ENCODE measurements around the gene MCM9. TPM values are rescaled to one million over a fixed set of nuclear protein-coding genes. Genes with fewer than 3 reads are reported as not detected.

MCM9 gene
- total and polyA plus RNA-seq, 2 experiments from 2014 or later = 11.1 to 13.5 TPM

DNA sequence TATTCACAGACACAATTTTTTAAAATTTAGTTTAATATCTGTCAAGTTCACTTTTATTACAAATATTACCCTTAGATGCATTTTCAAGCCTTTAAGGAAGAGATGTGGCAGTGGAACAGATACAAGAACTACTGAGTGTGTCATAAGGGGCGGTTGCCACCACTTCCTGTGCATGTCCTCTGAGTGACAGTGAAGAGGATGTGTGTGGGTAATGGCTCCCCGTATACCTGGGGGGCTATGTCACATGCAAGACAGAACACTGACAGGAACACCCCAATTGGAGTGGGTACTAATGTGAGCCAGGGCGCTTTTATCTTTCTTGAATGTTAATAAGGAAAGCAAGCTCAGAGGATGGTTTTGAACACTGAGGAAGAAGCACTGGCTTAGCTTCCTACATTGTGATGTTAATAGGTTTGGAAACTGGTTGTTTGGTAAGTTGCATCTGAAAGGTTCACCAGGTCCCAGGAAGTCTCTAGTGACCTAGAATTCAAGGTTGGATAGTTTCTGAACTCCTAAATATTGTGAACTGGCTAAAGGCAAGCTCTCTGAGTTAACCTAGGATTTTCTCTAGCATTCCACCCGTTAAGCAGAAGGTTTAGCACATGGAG, 124.4 kb downstream of the MCM9 start:
- Histone ChIP-seq H3K9me3 (ENCODE audit: low read depth) (no peaks in the 10 kb centered on the region), H3K9me2 (replicated peaks; ENCODE audit: insufficient read depth) (no peaks in the 10 kb centered on the region), H3K27ac (no peak overlapping the region), H3K36me3 (replicated peaks; ENCODE audit: insufficient read depth, low read depth) (no peaks in the 10 kb centered on the region), H3K4me1 (ENCODE audit: insufficient read depth) (no peaks in the 10 kb centered on the region), H3K79me2 (no peaks in the 10 kb centered on the region), H2AFZ (no peak overlapping the region), H3K4me2 (no peak overlapping the region), H3K4me3 (no peak overlapping the region), H3K27me3 (no peaks in the 10 kb centered on the region), H4K20me1 (ENCODE audit: insufficient read depth, poor library complexity, severe bottlenecking) (no peaks in the 10 kb centered on the region)
- 87% methylated on average over 4 of the region's 4 CpGs for WGBS (ENCODE audit: low lambda C conversion rate, missing lambda C conversion rate)
- TF ChIP-seq EZH2phosphoT487 (IDR thresholded peaks at IDR 0.05; ENCODE audit: low read depth, severe bottlenecking, unreplicated experiment) = no peak
- TF ChIP-seq, protein P1, sequence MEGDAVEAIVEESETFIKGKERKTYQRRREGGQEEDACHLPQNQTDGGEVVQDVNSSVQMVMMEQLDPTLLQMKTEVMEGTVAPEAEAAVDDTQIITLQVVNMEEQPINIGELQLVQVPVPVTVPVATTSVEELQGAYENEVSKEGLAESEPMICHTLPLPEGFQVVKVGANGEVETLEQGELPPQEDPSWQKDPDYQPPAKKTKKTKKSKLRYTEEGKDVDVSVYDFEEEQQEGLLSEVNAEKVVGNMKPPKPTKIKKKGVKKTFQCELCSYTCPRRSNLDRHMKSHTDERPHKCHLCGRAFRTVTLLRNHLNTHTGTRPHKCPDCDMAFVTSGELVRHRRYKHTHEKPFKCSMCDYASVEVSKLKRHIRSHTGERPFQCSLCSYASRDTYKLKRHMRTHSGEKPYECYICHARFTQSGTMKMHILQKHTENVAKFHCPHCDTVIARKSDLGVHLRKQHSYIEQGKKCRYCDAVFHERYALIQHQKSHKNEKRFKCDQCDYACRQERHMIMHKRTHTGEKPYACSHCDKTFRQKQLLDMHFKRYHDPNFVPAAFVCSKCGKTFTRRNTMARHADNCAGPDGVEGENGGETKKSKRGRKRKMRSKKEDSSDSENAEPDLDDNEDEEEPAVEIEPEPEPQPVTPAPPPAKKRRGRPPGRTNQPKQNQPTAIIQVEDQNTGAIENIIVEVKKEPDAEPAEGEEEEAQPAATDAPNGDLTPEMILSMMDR (IDR thresholded peaks at IDR 0.05; ENCODE audit: poor library complexity) = no peak
- no peak for TF ChIP-seq EZH2 (IDR thresholded peaks at IDR 0.05; ENCODE audit: borderline replicate concordance)
- no peak for DNase-seq (ENCODE audit: low spot score)

DNA sequence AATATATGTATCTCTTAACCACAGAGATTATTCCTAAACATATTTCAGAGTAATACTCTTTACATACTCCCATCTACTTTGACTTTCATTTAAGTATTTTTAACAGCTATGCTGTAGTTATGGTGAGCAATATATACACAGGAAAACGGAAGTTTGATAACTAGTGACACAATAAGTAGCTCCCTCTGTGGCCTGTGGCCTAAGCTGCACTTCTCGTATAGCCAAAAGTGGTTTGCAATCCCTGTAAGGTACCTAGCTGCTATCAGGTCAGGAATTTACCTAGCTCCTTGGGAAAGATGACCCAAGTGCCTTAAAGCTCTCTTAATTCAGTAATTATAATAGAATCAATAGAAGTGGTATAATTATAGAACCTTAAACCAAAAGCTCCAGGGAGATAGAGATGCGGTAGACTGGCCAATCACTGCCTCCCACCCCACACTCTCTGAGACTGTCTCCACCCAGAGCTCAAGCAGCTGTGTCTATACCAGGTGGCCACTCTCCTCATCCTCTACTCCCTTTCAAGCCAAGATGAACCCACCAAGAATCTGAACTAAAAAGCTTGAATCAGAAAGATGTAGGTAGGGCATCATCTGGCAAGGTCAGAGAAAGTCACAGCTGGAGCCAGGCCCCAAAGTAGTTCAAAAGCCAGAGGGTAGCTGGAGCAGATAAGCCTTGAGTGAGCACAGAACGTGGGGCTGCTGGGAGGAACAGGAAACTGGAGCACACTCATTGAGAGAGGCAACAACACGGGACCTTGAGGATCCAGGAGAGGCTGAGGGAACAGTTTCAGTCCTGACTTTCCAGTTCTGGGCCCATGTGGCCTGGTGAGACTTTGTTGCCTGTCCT, 125.9 kb downstream of the MCM9 start:
- TF ChIP-seq EZH2phosphoT487 (IDR thresholded peaks at IDR 0.05; ENCODE audit: low read depth, severe bottlenecking, unreplicated experiment) (no peak), EZH2 (IDR thresholded peaks at IDR 0.05; ENCODE audit: borderline replicate concordance) (no peak)
- TF ChIP-seq, protein P1 (IDR thresholded peaks at IDR 0.05; ENCODE audit: poor library complexity) = no peak
- Histone ChIP-seq H3K27me3 (no peaks in the 10 kb centered on the region), H3K79me2 (no peaks in the 10 kb centered on the region), H3K36me3 (replicated peaks; ENCODE audit: insufficient read depth, low read depth) (no peaks in the 10 kb centered on the region), H3K4me1 (ENCODE audit: insufficient read depth) (no peaks in the 10 kb centered on the region), H4K20me1 (ENCODE audit: insufficient read depth, poor library complexity, severe bottlenecking) (no peaks in the 10 kb centered on the region), H3K4me3 (no peak overlapping the region), H3K9me3 (ENCODE audit: low read depth) (no peaks in the 10 kb centered on the region), H2AFZ (no peak overlapping the region), H3K4me2 (no peak overlapping the region), H3K27ac (no peak overlapping the region), H3K9me2 (replicated peaks; ENCODE audit: insufficient read depth) (no peaks in the 10 kb centered on the region)
- no peak for DNase-seq (ENCODE audit: low spot score)
- 88% methylated on average over 5 of the region's 5 CpGs for WGBS (ENCODE audit: low lambda C conversion rate, missing lambda C conversion rate)

DNA sequence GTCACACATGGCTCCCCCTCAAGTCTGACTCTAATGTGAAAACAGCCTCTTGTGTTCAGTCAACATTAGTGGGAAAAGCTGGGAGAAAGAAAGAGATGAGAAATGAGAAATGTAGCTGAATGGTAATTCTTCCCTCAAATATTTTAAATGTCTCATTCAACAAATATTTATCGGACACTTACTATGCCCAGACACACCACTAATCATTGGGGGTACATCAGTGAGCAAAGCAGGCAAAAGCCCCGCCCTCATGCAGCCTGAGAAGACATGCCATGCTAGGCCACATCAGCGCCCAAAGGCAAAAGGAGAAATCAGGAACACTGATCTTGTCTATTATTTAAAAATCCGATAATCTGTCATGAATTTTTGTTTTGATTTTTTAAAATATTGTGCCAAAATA, 130.9 kb downstream of the MCM9 start:
- Histone ChIP-seq H3K27me3 (no peaks in the 10 kb centered on the region), H3K27ac (no peak overlapping the region), H3K9me3 (ENCODE audit: low read depth) (no peaks in the 10 kb centered on the region), H3K36me3 (replicated peaks; ENCODE audit: insufficient read depth, low read depth) (no peaks in the 10 kb centered on the region), H3K4me2 (no peak overlapping the region), H4K20me1 (ENCODE audit: insufficient read depth, poor library complexity, severe bottlenecking) (no peaks in the 10 kb centered on the region), H3K4me3 (no peak overlapping the region), H3K9me2 (replicated peaks; ENCODE audit: insufficient read depth) (no peaks in the 10 kb centered on the region), H2AFZ (no peak overlapping the region), H3K4me1 (ENCODE audit: insufficient read depth) (no peaks in the 10 kb centered on the region), H3K79me2 (no peaks in the 10 kb centered on the region)
- WGBS (ENCODE audit: low lambda C conversion rate, missing lambda C conversion rate) = 88% methylated on average over 4 of the region's 4 CpGs
- TF ChIP-seq EZH2phosphoT487 (IDR thresholded peaks at IDR 0.05; ENCODE audit: low read depth, severe bottlenecking, unreplicated experiment) (no peak), EZH2 (IDR thresholded peaks at IDR 0.05; ENCODE audit: borderline replicate concordance) (no peak)
- TF ChIP-seq, protein P1 (IDR thresholded peaks at IDR 0.05; ENCODE audit: poor library complexity) = no peak
- no peak for DNase-seq (ENCODE audit: low spot score)
